Measurements from ENCODE around the gene ANKRD13A.
"Not testable (repeated sequence)": the region's sequence is repeated elsewhere in the genome, so short reads cannot be mapped to it uniquely, and the experiment has no call there.

Gene ANKRD13A

DNA sequence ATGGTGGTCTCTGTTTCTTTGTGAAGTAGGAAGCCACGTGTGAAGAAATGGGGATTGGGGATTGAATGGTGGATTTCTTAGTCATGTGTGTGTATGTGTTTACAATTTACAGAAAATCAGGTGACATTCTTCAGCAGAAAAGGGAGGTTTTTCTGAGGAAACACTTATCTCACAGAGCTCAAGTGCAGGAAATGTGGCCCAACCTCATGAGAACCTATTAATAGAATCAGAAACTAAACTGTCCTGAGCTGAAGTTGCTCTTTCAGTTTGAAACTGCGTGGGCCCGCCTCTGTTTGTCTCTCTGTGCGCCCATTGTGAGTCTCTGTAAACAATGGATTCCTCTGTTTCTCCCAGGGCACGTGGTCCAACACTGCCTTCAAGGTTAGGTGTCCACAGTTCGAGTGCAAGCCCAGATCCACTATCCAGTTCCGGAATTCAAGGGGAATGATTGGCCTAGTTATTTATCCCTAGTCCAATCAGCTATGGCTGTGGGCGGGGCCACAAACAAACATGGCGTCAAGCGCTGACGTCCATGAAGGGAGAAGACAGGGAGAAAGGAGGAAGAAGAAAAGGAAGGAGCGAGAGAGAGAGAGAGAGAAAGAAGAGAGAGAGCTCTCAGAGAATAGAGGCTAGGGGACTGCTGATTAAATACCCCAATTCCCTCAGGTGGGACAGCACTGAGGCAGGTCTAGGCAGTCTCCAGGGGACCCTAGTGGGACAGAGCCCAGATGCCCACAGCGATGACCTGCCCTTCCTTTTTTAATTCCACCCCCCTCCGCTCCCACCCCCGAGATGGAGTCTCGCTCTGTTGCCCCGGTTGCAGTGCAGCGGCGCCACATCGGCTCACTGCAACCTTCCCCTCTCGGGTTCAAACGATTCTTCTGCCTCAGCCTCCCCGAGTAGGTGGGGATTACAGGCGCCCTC lies 80.5 kb downstream of the ANKRD13A start:
- peak; percentile 31 to 55 (median 52) for DNase-seq (ENCODE audit: low read depth in 3 of 3)

DNA sequence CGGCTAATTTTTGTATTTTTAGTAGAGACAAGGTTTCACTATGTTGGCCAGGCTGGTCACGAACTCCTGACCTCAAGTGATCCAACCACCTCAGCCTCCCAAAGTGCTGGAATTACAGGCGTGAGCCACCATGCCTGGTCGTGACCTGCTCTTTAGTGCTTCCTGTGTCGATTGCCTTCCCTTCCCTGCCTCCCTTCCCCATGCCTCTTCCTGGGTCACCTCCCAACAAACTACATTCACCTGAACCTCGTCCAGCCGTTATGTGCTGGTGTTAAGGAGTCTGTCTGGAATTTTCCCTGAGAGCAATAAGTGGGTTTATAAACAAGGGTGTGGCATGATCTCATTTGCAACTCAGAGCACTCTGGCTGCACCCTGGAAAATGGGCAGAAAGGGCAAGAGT lies 81.2 kb downstream of the ANKRD13A start:
- DNase-seq (ENCODE audit: low read depth in 3 of 3) = no peak

DNA sequence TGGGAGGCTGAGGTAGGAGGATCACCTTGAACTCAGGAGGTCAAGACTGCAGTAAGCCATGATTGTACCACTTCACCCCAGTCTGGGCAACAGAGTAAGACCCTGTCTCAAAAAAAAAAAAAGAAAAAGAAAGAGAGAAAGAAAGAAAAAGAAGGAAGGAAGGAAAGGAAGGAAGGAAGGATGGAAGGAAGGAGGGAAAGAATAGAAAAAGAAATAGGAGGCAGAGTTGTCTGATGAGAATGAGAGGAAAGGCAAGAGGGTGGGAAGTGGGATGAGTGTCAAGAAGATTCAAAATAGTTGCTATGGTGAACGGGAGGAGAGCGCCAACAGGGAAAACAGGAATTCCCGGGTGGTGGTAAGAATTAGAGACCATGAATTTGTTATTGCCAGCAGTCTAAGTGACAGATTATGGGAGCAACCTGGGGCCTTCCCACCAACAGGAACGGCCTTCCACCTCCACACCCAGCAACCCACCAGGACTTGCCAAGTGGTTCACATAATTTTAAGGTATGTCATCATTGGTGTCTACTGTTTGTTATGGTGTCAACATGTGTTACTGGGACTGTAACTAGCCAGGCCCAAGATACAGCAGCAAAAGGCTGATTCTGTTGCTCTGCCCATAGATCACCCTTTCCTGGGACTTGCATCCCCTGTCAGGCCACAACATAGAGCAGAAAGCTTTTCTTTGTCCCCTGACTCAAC lies 85.2 kb downstream of the ANKRD13A start:
- no peak for DNase-seq (ENCODE audit: low read depth in 3 of 3)

DNA sequence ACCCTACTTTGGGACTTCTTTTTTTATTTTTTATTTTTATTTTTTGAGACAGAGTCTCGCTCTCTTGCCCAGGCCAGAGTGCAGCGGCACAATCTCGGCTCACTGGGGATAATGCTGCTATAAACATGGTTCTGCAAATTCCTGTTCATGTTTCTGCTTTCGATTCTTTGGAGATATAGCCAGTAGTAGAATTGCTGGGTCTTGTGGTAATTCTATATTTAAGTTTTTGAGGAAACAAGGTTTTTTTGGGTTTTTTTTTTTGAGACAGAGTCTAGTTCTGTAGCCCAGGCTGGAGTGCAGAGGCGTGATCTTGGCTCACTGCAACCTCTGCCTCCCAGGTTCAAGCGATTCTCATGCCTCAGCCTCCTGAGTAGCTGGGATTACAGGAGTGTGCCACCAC lies 89.0 kb downstream of the ANKRD13A start:
- not testable (repeated sequence) for DNase-seq (ENCODE audit: low read depth in 3 of 3)

DNA sequence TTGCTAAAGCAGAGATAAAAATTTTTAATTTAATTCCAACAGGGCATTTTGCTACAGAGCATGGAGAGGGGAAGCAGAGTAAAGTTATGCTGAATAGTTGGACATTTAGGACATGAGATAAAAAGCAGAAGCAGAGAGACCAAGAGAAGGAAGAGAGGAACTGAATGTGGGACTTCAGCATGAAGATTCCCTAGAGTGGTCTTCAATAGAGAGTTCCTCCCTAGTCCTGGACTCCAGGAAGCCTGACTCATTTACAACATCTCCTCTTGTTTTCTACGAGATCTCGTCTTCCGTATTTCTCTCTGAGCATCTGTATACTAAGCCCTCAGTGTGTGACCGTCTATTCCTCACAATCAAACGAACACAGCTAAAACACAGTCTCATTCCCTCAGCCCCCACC lies 89.7 kb downstream of the ANKRD13A start:
- DNase-seq (ENCODE audit: low read depth in 3 of 3) = no peak
